SU-DHL-6 (cell line): ENCODE measurements around the gene CLIC5.

Experiments
- H2AFZ ChIP-seq: fragments of 200-600 bp; sonication (generic); 2 replicates; pipeline ENCODE4 v1.6.1; 2014; ENCODE audit warnings: low read depth, mild to moderate bottlenecking, moderate library complexity, mixed read lengths, antibody characterized with exemption, low read length; ENCODE audit not compliant: severe bottlenecking
- H3F3A ChIP-seq: fragments of 200-600 bp; shearing (Covaris generic); 2 replicates; pipeline ENCODE4 v1.6.0; 2016; ENCODE audit warnings: antibody characterized with exemption, mild to moderate bottlenecking; ENCODE audit not compliant: insufficient read depth
- H3K27ac ChIP-seq: fragments of 200-600 bp; sonication (generic); 2 replicates; pipeline ENCODE4 v1.5.1; 2016; ENCODE audit warnings: low read depth, mild to moderate bottlenecking, low read length, moderate library complexity, mixed read lengths
- H3K27me3 ChIP-seq: fragments of 200-600 bp; sonication (generic), shearing (Covaris generic); 2 replicates; pipeline ENCODE4 v1.6.0; 2014; ENCODE audit warnings: mild to moderate bottlenecking, low read length
- H3K36me3 ChIP-seq: fragments of 200-600 bp; sonication (generic); 2 replicates; pipeline ENCODE4 v1.6.1; 2014; ENCODE audit warnings: mild to moderate bottlenecking, low read length, mixed read lengths
- H3K4me2 ChIP-seq: fragments of 300-600, 200-600 bp; shearing (Covaris generic), sonication (generic); 2 replicates; pipeline ENCODE4 v1.6.0; 2014; ENCODE audit warnings: low read length, low read depth, mild to moderate bottlenecking; ENCODE audit not compliant: poor library complexity, severe bottlenecking
- H3K4me3 ChIP-seq: fragments of 200-600 bp; sonication (generic); 2 replicates; pipeline ENCODE4 v1.5.1; 2014; ENCODE audit warnings: antibody characterized with exemption, low read length, mild to moderate bottlenecking, mixed read lengths; ENCODE audit not compliant: insufficient read depth, poor library complexity, severe bottlenecking
- H3K79me2 ChIP-seq: fragments of 200-600 bp; sonication (generic); 2 replicates; pipeline ENCODE4 v1.6.1; 2014; ENCODE audit warnings: mild to moderate bottlenecking, low read length, moderate library complexity; ENCODE audit not compliant: insufficient read depth
- H3K9ac ChIP-seq: fragments of 200-600 bp; sonication (generic); 2 replicates; pipeline ENCODE4 v1.7.0; 2014; ENCODE audit warnings: mild to moderate bottlenecking, low read length
- H3K9me2 ChIP-seq: fragments of 200-600 bp; sonication (generic); replicated peaks from 2 replicates; pipeline ENCODE4 v1.6.1; 2014; ENCODE audit warnings: low read length; ENCODE audit not compliant: insufficient read depth
- H3K9me3 ChIP-seq: fragments of 200-600 bp; sonication (generic); 2 replicates; pipeline ENCODE4 v1.6.1; 2014; ENCODE audit warnings: low read length, mixed read lengths; ENCODE audit not compliant: insufficient read depth
- H4K20me1 ChIP-seq: fragments of 200-600 bp; sonication (generic); 2 replicates; pipeline ENCODE4 v1.6.1; 2014; ENCODE audit warnings: low read depth, mild to moderate bottlenecking, antibody characterized with exemption, low read length, moderate library complexity, mixed read lengths
- CTCF ChIP-seq: fragments of 200-600 bp; sonication (generic); IDR thresholded peaks from one replicate; pipeline ENCODE4 v1.5.1; 2017; ENCODE audit warnings: antibody characterized with exemption, mild to moderate bottlenecking, low read length, moderate library complexity; ENCODE audit not compliant: insufficient read depth, poor library complexity, severe bottlenecking
- EZH2phosphoT487 ChIP-seq: fragments of 200-600 bp; sonication (generic), shearing (Covaris generic); conservative IDR thresholded peaks from 2 replicates; pipeline ENCODE4 v1.6.1; 2018; ENCODE audit warnings: mild to moderate bottlenecking, antibody characterized with exemption, low read length, moderate library complexity, mixed read lengths

Gene CLIC5

GRCh38 chr6:45988635-45989034 is 27.0 kb downstream of the CLIC5 start:
- Histone ChIP-seq H3K9me2 (no peaks in the 10 kb centered on the region), H3K36me3 (no peaks in the 10 kb centered on the region), H3K9ac (no peak overlapping the region), H3K4me2 (no peak overlapping the region), H3K9me3 (no peaks in the 10 kb centered on the region), H2AFZ (no peak overlapping the region), H3K79me2 (no peaks in the 10 kb centered on the region), H3F3A (no peaks in the 10 kb centered on the region), H3K4me3 (no peak overlapping the region), H3K27ac (no peak overlapping the region), H4K20me1 (no peaks in the 10 kb centered on the region), H3K27me3 (no peaks in the 10 kb centered on the region)
- TF ChIP-seq CTCF (no peak), EZH2phosphoT487 (no peak)

GRCh38 chr6:45987856-45988255 is 27.8 kb downstream of the CLIC5 start:
- H4K20me1 ChIP-seq, result no peaks in the 10 kb centered on the region
- H3K4me2 ChIP-seq, result no peak overlapping the region
- H3K4me3 ChIP-seq, result no peak overlapping the region
- H3K9ac ChIP-seq, result no peak overlapping the region
- no peaks in the 10 kb centered on the region for H3K9me3 ChIP-seq
- H3K36me3 ChIP-seq, result no peaks in the 10 kb centered on the region
- no peaks in the 10 kb centered on the region for H3K79me2 ChIP-seq
- H3K27me3 ChIP-seq, result no peaks in the 10 kb centered on the region
- no peaks in the 10 kb centered on the region for H3K9me2 ChIP-seq
- no peak overlapping the region for H2AFZ ChIP-seq
- H3K27ac ChIP-seq, result no peak overlapping the region
- no peaks in the 10 kb centered on the region for H3F3A ChIP-seq
- TF ChIP-seq EZH2phosphoT487 (no peak), CTCF (no peak)

DNA sequence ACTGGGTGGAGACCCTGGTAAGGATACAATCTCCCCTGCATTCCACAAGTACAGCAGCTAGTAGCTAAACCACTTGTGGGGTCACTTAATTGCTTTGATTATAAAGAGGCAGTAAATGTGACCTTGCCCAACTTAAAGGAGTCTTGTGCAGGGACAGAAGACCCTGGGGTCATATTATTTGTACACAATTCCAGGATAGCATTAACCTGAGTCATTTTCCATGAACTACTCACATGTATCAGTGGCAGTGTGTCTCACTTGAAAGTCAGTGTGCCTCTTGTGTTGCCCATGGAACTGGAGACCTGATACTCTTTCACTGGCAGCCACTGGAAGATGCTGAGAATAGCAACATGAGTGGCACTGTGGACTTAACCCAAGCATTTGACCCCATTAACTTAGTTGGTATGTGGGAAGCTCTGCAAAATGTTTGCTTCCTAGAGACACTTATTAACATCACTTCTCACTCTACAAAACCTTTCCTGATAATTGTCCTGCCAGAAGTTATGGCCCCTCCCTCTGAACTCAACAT is 28.9 kb downstream of the CLIC5 start:
- Histone ChIP-seq H3K27me3 (no peaks in the 10 kb centered on the region), H3K27ac (no peak overlapping the region), H3K4me2 (no peak overlapping the region), H3K9me3 (no peaks in the 10 kb centered on the region), H3K79me2 (no peaks in the 10 kb centered on the region), H3F3A (no peaks in the 10 kb centered on the region), H3K36me3 (no peaks in the 10 kb centered on the region), H3K9ac (no peak overlapping the region), H2AFZ (no peak overlapping the region), H3K9me2 (no peaks in the 10 kb centered on the region), H3K4me3 (no peak overlapping the region), H4K20me1 (no peaks in the 10 kb centered on the region)
- TF ChIP-seq CTCF (no peak), EZH2phosphoT487 (no peak)
